Mesenchymal stem cell (in vitro differentiated cells and primary cell): ENCODE results near the gene WNT10A.

Experiments used
- DNase-seq: peaks from one replicate; pipeline ENCODE4 v3.0.0-alpha.2; 2013
- H2AFZ ChIP-seq: one replicate; pipeline ENCODE4 v1.6.1; 2013; ENCODE audit warnings: low read depth, mild to moderate bottlenecking, control low read depth, inconsistent platforms, low read length, moderate library complexity
- H2AK5ac ChIP-seq: 2 replicates; pipeline ENCODE4 v1.6.1; 2013; ENCODE audit warnings: low read length, moderate library complexity, mild to moderate bottlenecking, inconsistent platforms; ENCODE audit not compliant: severe bottlenecking
- H2BK120ac ChIP-seq: one replicate; pipeline ENCODE4 v1.6.1; 2013; ENCODE audit warnings: low read depth, mild to moderate bottlenecking, inconsistent platforms, low read length, moderate library complexity
- H2BK12ac ChIP-seq, 2 experiments: one replicate each; pipeline ENCODE4 v1.6.1; 2013; ENCODE audit warnings: inconsistent platforms in 2 of 2, low read length in 2 of 2, mild to moderate bottlenecking in 2 of 2, moderate library complexity in 2 of 2, control low read depth in 1 of 2
- H2BK15ac ChIP-seq: one replicate; pipeline ENCODE4 v1.6.1; 2013; ENCODE audit warnings: mild to moderate bottlenecking, low read depth, inconsistent platforms; ENCODE audit not compliant: poor library complexity, severe bottlenecking
- H2BK5ac ChIP-seq: 2 replicates; pipeline ENCODE4 v1.6.1; 2013; ENCODE audit warnings: low read depth, mild to moderate bottlenecking, low read length, control low read depth, inconsistent platforms; ENCODE audit not compliant: poor library complexity, severe bottlenecking
- H3K14ac ChIP-seq, 2 experiments: one replicate each; pipeline ENCODE4 v1.6.1; 2013; ENCODE audit warnings: inconsistent platforms in 2 of 2, low read length in 2 of 2, control low read depth in 1 of 2, mild to moderate bottlenecking in 1 of 2, moderate library complexity in 1 of 2
- H3K18ac ChIP-seq, 2 experiments: one replicate each; pipeline ENCODE4 v1.6.1; 2013; ENCODE audit warnings: inconsistent platforms in 2 of 2, low read length in 2 of 2, control low read depth in 1 of 2, low read depth in 1 of 2, mild to moderate bottlenecking in 1 of 2
- H3K23ac ChIP-seq, 2 experiments: one replicate each; pipeline ENCODE4 v1.6.1; 2013; ENCODE audit warnings: inconsistent platforms in 2 of 2, low read length in 2 of 2, mild to moderate bottlenecking in 2 of 2, moderate library complexity in 2 of 2, control low read depth in 1 of 2
- H3K27ac ChIP-seq: 2 replicates; pipeline ENCODE4 v1.5.1; 2013; ENCODE audit warnings: mild to moderate bottlenecking, moderate library complexity, low read length, control low read depth, inconsistent platforms; ENCODE audit not compliant: poor library complexity, severe bottlenecking
- H3K27me3 ChIP-seq, 2 experiments: 2 replicates each; pipeline versions ENCODE4 v1.6.1 to v1.7.0; 2013; ENCODE audit warnings: low read length in 2 of 2, mild to moderate bottlenecking in 2 of 2, moderate library complexity in 2 of 2, control low read depth in 1 of 2, inconsistent platforms in 1 of 2; ENCODE audit not compliant: control insufficient read depth in 1 of 2, insufficient read depth in 1 of 2
- H3K36me3 ChIP-seq, 2 experiments: 2 replicates each; pipeline versions ENCODE4 v1.6.1 to v1.7.0; 2013; ENCODE audit warnings: low read length in 2 of 2, control low read depth in 1 of 2, inconsistent platforms in 1 of 2, low read depth in 1 of 2, mild to moderate bottlenecking in 1 of 2; ENCODE audit not compliant: insufficient read depth in 2 of 2, control insufficient read depth in 1 of 2
- H3K4ac ChIP-seq, 2 experiments: one replicate each; pipeline ENCODE4 v1.6.1; 2013; ENCODE audit warnings: inconsistent platforms in 2 of 2, low read length in 2 of 2, mild to moderate bottlenecking in 2 of 2, moderate library complexity in 2 of 2, control low read depth in 1 of 2, low read depth in 1 of 2
- H3K4me1 ChIP-seq: 2 replicates; pipeline ENCODE4 v1.6.1; 2013; ENCODE audit warnings: low read depth, low read length, control low read depth; ENCODE audit not compliant: control insufficient read depth, insufficient read depth
- H3K4me2 ChIP-seq: 2 replicates; pipeline ENCODE4 v1.6.1; 2013; ENCODE audit warnings: low read length, mild to moderate bottlenecking, inconsistent platforms; ENCODE audit not compliant: poor library complexity, severe bottlenecking
- H3K4me3 ChIP-seq, 2 experiments: 2 replicates each; pipeline versions ENCODE4 v1.5.1 to v1.7.0; 2013; ENCODE audit warnings: low read length in 2 of 2, mild to moderate bottlenecking in 2 of 2, control low read depth in 1 of 2, low read depth in 1 of 2; ENCODE audit not compliant: insufficient read depth in 1 of 2
- H3K79me1 ChIP-seq: replicated peaks from 2 replicates; pipeline ENCODE4 v1.6.1; 2013; ENCODE audit warnings: mild to moderate bottlenecking, control low read depth, low read length, inconsistent platforms; ENCODE audit not compliant: poor library complexity, severe bottlenecking
- H3K9ac ChIP-seq: 2 replicates; pipeline ENCODE4 v1.7.0; 2013; ENCODE audit warnings: mild to moderate bottlenecking, low read length, moderate library complexity
- H3K9me3 ChIP-seq: 2 replicates; pipeline ENCODE4 v1.7.0; 2013; ENCODE audit warnings: mild to moderate bottlenecking, low read length; ENCODE audit not compliant: control insufficient read depth
- H4K8ac ChIP-seq: one replicate; pipeline ENCODE4 v1.6.1; 2013; ENCODE audit warnings: inconsistent platforms, mild to moderate bottlenecking, low read length, moderate library complexity
- H4K91ac ChIP-seq: one replicate; pipeline ENCODE4 v1.6.1; 2013; ENCODE audit warnings: mild to moderate bottlenecking, low read length, inconsistent platforms
- WGBS: methylation state at CpG from one replicate; pipeline ENCODE4 v1.1.7; 2013; ENCODE audit warnings: mixed read lengths; 5-methylcytosine and 5-hydroxymethylcytosine counted together

The WNT10A gene

GRCh38 chr2:218859988-218860831 is 20.4 kb upstream of the WNT10A start:
- H3K4me1 ChIP-seq: peaks cover 20% of the 10 kb centered on the region
- no peak overlapping the region for H2BK120ac ChIP-seq

GRCh38 chr2:218860950-218861381 is 19.7 kb upstream of the WNT10A start:
- Histone ChIP-seq H2BK12ac (no peak overlapping the region), H4K8ac (no peak overlapping the region), H3K79me1 (no peaks in the 10 kb centered on the region), H3K4me1 (peaks cover 20% of the 10 kb centered on the region), H2BK5ac (no peak overlapping the region), H2AK5ac (no peak overlapping the region), H3K23ac (no peak overlapping the region), H3K18ac (no peak overlapping the region), H3K9me3 (no peaks in the 10 kb centered on the region), H2BK15ac (no peak overlapping the region), H2BK120ac (no peak overlapping the region), H3K27me3 (peaks cover 77 to 85% of the 10 kb centered on the region in 2 experiments), H3K9ac (no peak overlapping the region), H2AFZ (no peak overlapping the region), H3K4me2 (no peak overlapping the region), H3K14ac (no peak overlapping the region), H4K91ac (no peak overlapping the region), H3K36me3 (no peaks in the 10 kb centered on the region), H3K4ac (no peak overlapping the region), H3K27ac (no peak overlapping the region), H3K4me3 (no peak overlapping the region)
- peak; percentile 40 for DNase-seq
- 1% methylated on average over 20 of the region's 21 CpGs for WGBS

More at GRCh38 chr2:218859988-218860831, 20.4 kb upstream of the WNT10A start:
- Histone ChIP-seq H3K27ac (no peak overlapping the region), H3K18ac (no peak overlapping the region), H2BK12ac (no peak overlapping the region), H4K8ac (no peak overlapping the region), H3K27me3 (peaks cover 80 to 88% of the 10 kb centered on the region in 2 experiments), H3K4me3 (peak overlapping the region in 1 of 2 experiments; percentile 16), H2BK15ac (peak overlapping the region; percentile 12), H3K36me3 (no peaks in the 10 kb centered on the region), H3K23ac (peak overlapping the region in 1 of 2 experiments; percentile 17), H2BK5ac (no peak overlapping the region), H3K9me3 (no peaks in the 10 kb centered on the region), H3K14ac (no peak overlapping the region), H3K79me1 (no peaks in the 10 kb centered on the region), H3K9ac (no peak overlapping the region), H2AFZ (no peak overlapping the region), H3K4ac (no peak overlapping the region), H4K91ac (no peak overlapping the region), H3K4me2 (peak overlapping the region; percentile 49), H2AK5ac (no peak overlapping the region)
- no peak for DNase-seq
- WGBS: 7% methylated on average over 38 of the region's 47 CpGs

GRCh38 chr2:218861645-218862318 is 18.9 kb upstream of the WNT10A start:
- H3K4me2 ChIP-seq: no peak overlapping the region
- H3K27me3 ChIP-seq: peaks cover 76 to 84% of the 10 kb centered on the region in 2 experiments
- H3K4me3 ChIP-seq: no peak overlapping the region
- H3K23ac ChIP-seq: no peak overlapping the region
- H3K18ac ChIP-seq: no peak overlapping the region
- H3K9ac ChIP-seq: no peak overlapping the region
- DNase-seq: no peak
- H2BK120ac ChIP-seq: no peak overlapping the region
- no peaks in the 10 kb centered on the region for H3K79me1 ChIP-seq
- no peak overlapping the region for H3K27ac ChIP-seq
- H2BK15ac ChIP-seq: no peak overlapping the region
- H2BK12ac ChIP-seq: no peak overlapping the region
- H2BK5ac ChIP-seq: no peak overlapping the region
- peaks cover 20% of the 10 kb centered on the region for H3K4me1 ChIP-seq
- H2AK5ac ChIP-seq: no peak overlapping the region
- H3K36me3 ChIP-seq: no peaks in the 10 kb centered on the region
- no peaks in the 10 kb centered on the region for H3K9me3 ChIP-seq
- H4K8ac ChIP-seq: no peak overlapping the region
- H4K91ac ChIP-seq: no peak overlapping the region
- H3K4ac ChIP-seq: no peak overlapping the region
- no peak overlapping the region for H2AFZ ChIP-seq
- H3K14ac ChIP-seq: no peak overlapping the region
- WGBS: 62% methylated on average over 7 of the region's 7 CpGs

GRCh38 chr2:218863021-218863520 is 17.6 kb upstream of the WNT10A start:
- no peak overlapping the region for H2AK5ac ChIP-seq
- no peak overlapping the region for H2AFZ ChIP-seq
- no peak overlapping the region for H2BK12ac ChIP-seq
- no peak overlapping the region for H3K4me3 ChIP-seq
- no peak overlapping the region for H3K4me2 ChIP-seq
- H3K4ac ChIP-seq: no peak overlapping the region
- no peak overlapping the region for H3K18ac ChIP-seq
- H2BK5ac ChIP-seq: no peak overlapping the region
- no peak overlapping the region for H4K8ac ChIP-seq
- H3K36me3 ChIP-seq: no peaks in the 10 kb centered on the region
- H3K14ac ChIP-seq: no peak overlapping the region
- peaks cover 76 to 87% of the 10 kb centered on the region in 2 experiments for H3K27me3 ChIP-seq
- no peak overlapping the region for H3K23ac ChIP-seq
- no peak for DNase-seq
- 90% methylated on average over 3 of the region's 3 CpGs for whole genome bisulfite sequencing
- H2BK120ac ChIP-seq: no peak overlapping the region
- H3K9me3 ChIP-seq: no peaks in the 10 kb centered on the region
- H3K79me1 ChIP-seq: no peaks in the 10 kb centered on the region
- no peak overlapping the region for H3K27ac ChIP-seq
- H3K4me1 ChIP-seq: peaks cover 18% of the 10 kb centered on the region
- no peak overlapping the region for H3K9ac ChIP-seq
- no peak overlapping the region for H4K91ac ChIP-seq
- no peak overlapping the region for H2BK15ac ChIP-seq
